ENCODE results near the gene LCMT1.
A peak's percentile ranks its signal among the peaks of the same experiment; 100 is the strongest.
"Not testable (repeated sequence)": the region's sequence is repeated elsewhere in the genome, so short reads cannot be mapped to it uniquely, and the experiment has no call there.

LCMT1 gene

DNA sequence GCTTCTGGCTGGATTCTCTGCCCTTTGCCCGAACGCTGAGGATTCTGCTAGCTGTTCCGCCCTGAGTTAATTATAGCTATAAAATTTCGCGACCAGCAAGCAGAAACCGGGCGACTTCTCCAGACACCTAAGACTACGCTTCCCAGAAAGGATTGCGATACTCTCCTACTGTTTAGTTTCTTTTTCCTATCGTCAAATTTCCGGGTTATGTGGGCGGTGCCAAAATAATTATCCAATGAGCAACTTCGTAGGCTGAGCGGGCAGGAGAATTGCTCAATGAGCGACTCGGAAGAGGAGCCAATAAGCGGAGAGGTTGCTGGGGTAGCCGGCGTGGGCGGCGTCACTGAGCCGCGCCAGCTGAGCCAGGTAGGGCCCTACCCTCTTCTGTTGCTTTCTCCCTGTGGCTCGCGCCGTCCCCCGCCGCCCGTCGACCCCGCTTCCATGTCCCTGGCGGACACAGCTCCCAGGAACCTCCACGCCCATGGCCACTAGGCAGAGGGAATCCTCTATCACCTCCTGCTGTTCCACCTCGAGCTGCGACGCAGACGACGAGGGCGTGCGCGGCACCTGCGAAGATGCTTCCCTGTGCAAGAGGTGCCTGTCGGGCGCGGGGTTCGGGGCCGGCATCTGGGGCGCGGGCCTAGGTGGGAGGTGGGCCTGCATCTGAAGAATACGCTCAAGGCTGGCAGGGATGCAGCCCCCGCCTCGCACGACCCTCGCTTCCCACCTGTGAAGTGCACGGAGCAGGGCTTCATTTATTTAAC lies at the start of gene LCMT1:
LCMT1 (plus strand) TSS at position 340 of the 764 bp plus-strand sequence; CDS start at position 482, 142 bp downstream.
- Histone ChIP-seq H3K36me3 (ENCODE audit: control insufficient read depth, insufficient read depth, low read length) (no peaks in the 10 kb centered on the region), H3K9ac (ENCODE audit: low read depth, low read length) (peak within 1 kb of the TSS; percentile 82), H3K4me1 (ENCODE audit: control insufficient read depth, insufficient read depth, low read length) (no peaks in the 10 kb centered on the region), H3K27me3 (ENCODE audit: control insufficient read depth, insufficient read depth, low read length) (no peaks in the 10 kb centered on the region), H3K4me3 (ENCODE audit: low read depth, low read length) (peak within 1 kb of the TSS; percentile 87), H3K9me3 (ENCODE audit: control insufficient read depth, insufficient read depth, low read length) (no peaks in the 10 kb centered on the region)

DNA sequence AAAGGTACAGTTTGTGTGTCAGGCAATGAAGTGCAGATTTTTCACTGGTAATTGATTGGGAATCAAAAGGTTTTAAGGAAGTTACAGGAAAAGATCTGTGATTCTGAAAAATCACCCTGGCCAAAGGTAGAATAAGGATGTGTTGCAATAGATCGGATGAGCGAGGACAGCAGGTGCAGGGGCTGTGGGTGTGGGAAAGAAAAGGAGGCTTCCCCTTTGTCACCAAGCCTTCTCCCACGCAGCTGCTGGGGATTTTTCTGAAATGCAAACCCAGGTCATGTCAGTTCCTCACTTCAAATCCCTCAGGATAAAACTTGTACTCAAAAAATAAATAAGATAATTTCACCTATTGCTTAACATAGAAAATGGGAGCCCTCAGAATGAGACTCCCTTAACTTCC lies 48.4 kb upstream of the LCMT1 start:
- H3K9ac ChIP-seq (ENCODE audit: low read depth, low read length), result no peak overlapping the region
- no peaks in the 10 kb centered on the region for H3K36me3 ChIP-seq (ENCODE audit: control insufficient read depth, insufficient read depth, low read length)
- no peak overlapping the region for H3K4me3 ChIP-seq (ENCODE audit: low read depth, low read length)
- H3K4me1 ChIP-seq (ENCODE audit: control insufficient read depth, insufficient read depth, low read length), result peaks cover 7% of the 10 kb centered on the region
- no peaks in the 10 kb centered on the region for H3K9me3 ChIP-seq (ENCODE audit: control insufficient read depth, insufficient read depth, low read length)
- H3K27me3 ChIP-seq (ENCODE audit: control insufficient read depth, insufficient read depth, low read length), result peaks cover 11% of the 10 kb centered on the region

DNA sequence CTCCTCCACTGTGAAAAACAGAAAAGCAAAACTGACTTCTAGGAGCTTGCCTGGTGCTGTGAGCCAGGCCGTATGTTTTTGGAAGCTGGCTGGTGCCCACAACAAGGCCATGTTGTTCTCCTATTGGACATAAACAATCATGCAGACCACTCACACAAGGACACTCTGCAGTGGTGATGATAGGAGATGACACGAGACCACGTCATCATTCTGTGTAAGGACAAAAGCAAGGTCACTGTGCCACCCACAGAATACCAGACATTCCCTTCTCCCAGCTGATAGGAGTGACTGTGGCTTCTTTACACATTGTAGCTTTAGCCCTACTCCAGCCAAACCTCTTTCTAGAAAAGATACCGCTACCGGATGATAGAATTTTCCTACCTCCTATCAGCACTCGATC lies 47.7 kb upstream of the LCMT1 start:
- Histone ChIP-seq H3K4me3 (ENCODE audit: low read depth, low read length) (no peak overlapping the region), H3K9me3 (ENCODE audit: control insufficient read depth, insufficient read depth, low read length) (no peaks in the 10 kb centered on the region), H3K36me3 (ENCODE audit: control insufficient read depth, insufficient read depth, low read length) (no peaks in the 10 kb centered on the region), H3K27me3 (ENCODE audit: control insufficient read depth, insufficient read depth, low read length) (peaks cover 16% of the 10 kb centered on the region), H3K9ac (ENCODE audit: low read depth, low read length) (no peak overlapping the region), H3K4me1 (ENCODE audit: control insufficient read depth, insufficient read depth, low read length) (peaks cover 7% of the 10 kb centered on the region)

DNA sequence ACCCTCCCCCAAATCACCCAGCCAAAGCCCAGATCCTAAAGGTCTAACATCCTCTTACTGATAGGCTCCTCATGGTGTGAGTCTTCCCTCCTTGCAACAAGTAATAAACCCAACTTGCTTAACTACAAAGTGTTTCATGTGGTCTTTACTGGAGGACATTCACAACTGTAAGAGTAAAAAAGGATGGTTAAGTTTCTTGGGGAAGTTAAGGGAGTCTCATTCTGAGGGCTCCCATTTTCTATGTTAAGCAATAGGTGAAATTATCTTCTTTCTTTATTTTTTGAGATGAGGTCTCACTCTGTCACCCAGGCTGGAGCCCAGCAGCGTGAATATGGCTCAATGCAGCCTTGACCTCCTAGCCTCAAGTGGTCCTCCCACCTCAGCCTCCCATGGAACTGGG lies 47.3 kb upstream of the LCMT1 start:
- H3K27me3 ChIP-seq (ENCODE audit: control insufficient read depth, insufficient read depth, low read length), result peaks cover 18% of the 10 kb centered on the region
- H3K36me3 ChIP-seq (ENCODE audit: control insufficient read depth, insufficient read depth, low read length); H3K9me3 ChIP-seq (ENCODE audit: control insufficient read depth, insufficient read depth, low read length); H3K4me1 ChIP-seq (ENCODE audit: control insufficient read depth, insufficient read depth, low read length); H3K4me3 ChIP-seq (ENCODE audit: low read depth, low read length); H3K9ac ChIP-seq (ENCODE audit: low read depth, low read length): not testable (repeated sequence)

DNA sequence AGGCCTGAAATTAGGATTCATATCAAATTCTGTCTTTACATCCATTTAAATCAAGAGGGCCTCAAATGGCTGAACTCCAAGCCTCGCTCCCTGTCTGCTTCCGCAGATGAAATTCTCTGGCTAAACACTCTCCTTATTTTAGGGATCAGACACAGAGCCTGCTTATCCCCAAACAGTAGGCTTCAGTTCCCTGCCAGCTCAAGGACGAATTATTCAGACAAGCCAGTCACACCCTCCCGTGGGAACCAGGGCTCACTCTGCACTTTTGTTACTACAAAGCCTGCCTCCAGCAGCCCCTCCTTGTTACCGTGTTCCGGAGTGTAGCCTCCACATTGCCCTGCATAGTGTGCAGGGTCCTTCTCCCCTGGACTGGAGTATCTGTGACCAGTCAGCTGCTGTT lies 46.6 kb upstream of the LCMT1 start:
- H3K27me3 ChIP-seq (ENCODE audit: control insufficient read depth, insufficient read depth, low read length), result peaks cover 18% of the 10 kb centered on the region
- no peak overlapping the region for H3K9ac ChIP-seq (ENCODE audit: low read depth, low read length)
- H3K9me3 ChIP-seq (ENCODE audit: control insufficient read depth, insufficient read depth, low read length), result no peaks in the 10 kb centered on the region
- H3K36me3 ChIP-seq (ENCODE audit: control insufficient read depth, insufficient read depth, low read length), result no peaks in the 10 kb centered on the region
- peaks cover 7% of the 10 kb centered on the region for H3K4me1 ChIP-seq (ENCODE audit: control insufficient read depth, insufficient read depth, low read length)
- no peak overlapping the region for H3K4me3 ChIP-seq (ENCODE audit: low read depth, low read length)

DNA sequence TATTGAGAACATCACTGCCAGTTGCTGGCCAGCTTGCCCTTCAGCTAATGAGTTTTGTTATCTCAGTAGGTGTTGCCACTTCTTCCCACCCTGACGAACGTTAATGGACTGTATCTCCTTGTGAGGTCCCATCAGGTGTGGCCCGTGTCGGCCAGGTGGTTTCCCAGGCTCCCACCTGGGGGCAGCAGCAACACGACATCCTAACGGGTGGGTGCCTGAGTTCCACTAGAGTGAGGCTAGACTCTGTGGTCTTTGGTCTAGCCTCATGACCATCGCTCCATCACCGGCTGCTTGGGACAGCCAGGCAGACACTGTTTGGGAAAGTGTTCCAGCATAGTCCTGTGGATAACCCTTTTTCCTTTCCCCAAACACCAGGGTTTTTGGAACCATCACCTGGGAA lies 45.6 kb upstream of the LCMT1 start:
- H3K9ac ChIP-seq (ENCODE audit: low read depth, low read length), result no peak overlapping the region
- peak overlapping the region; percentile 43 for H3K4me3 ChIP-seq (ENCODE audit: low read depth, low read length)
- peaks cover 18% of the 10 kb centered on the region for H3K27me3 ChIP-seq (ENCODE audit: control insufficient read depth, insufficient read depth, low read length)
- no peaks in the 10 kb centered on the region for H3K36me3 ChIP-seq (ENCODE audit: control insufficient read depth, insufficient read depth, low read length)
- H3K9me3 ChIP-seq (ENCODE audit: control insufficient read depth, insufficient read depth, low read length), result no peaks in the 10 kb centered on the region
- H3K4me1 ChIP-seq (ENCODE audit: control insufficient read depth, insufficient read depth, low read length), result peaks cover 7% of the 10 kb centered on the region

DNA sequence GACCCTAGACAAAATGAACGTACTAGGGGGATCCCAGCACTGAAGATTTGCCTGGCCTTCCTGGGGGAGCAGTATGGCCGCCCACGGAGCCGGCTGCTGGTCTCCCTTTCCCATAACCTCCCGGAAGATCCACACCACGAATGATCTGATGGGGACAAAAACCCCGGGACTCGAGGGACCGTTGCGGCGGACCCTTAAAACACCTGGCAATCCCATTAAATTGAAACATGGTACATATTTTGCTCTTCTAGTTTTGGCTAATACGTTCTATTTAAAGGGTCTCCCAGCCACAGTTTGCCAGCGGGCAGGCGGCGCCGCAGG lies 45.2 kb upstream of the LCMT1 start:
- H3K27me3 ChIP-seq (ENCODE audit: control insufficient read depth, insufficient read depth, low read length), result peaks cover 18% of the 10 kb centered on the region
- peak overlapping the region; percentile 43 for H3K4me3 ChIP-seq (ENCODE audit: low read depth, low read length)
- no peaks in the 10 kb centered on the region for H3K36me3 ChIP-seq (ENCODE audit: control insufficient read depth, insufficient read depth, low read length)
- peaks cover 7% of the 10 kb centered on the region for H3K4me1 ChIP-seq (ENCODE audit: control insufficient read depth, insufficient read depth, low read length)
- H3K9me3 ChIP-seq (ENCODE audit: control insufficient read depth, insufficient read depth, low read length), result no peaks in the 10 kb centered on the region
- H3K9ac ChIP-seq (ENCODE audit: low read depth, low read length), result no peak overlapping the region

DNA sequence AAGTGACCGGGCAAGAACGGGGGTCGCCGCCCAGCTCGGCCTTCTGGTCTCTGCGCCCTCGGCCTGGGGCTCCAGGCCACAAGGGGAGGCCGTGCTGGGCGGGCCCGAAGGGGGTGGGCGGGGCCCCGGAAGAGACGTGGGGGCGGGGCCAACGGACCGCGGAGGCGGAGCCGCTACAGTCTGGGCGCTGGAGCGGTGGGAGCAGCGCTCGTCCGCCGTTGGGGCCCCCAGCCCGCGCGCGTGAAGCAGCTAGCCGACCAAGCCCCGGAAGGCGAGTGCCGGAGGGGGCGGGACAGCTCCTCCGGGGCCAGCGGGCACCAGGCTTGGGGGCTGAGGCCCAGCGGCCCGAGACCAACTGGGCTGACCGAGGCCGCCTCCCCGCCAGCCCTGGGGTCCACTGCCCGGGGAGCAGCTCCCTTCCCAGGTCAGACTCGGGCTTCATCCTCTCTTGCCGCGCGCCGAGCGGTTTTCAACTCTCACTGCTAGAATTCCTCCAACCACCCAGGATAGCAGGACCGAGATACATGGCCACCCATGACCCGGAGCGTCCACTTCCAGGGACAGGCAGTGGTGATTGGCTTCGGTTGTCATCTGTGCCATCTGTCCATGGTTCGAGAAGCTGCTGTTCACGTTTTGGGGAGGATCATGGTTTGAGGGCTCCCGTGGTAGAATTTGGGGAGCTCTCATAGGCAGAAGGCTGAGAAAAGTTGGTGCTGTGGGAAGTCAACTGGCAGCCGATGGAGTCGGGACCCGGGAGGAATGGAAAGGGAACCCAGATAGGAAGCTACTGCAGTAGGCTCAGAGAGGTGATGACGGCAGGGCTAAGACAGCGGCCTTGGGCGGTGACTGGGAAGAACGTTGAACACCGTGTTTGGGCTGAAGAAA lies 44.6 kb upstream of the LCMT1 start:
- peak overlapping the region; percentile 93 for H3K4me3 ChIP-seq (ENCODE audit: low read depth, low read length)
- H3K36me3 ChIP-seq (ENCODE audit: control insufficient read depth, insufficient read depth, low read length), result no peaks in the 10 kb centered on the region
- H3K9me3 ChIP-seq (ENCODE audit: control insufficient read depth, insufficient read depth, low read length), result no peaks in the 10 kb centered on the region
- H3K9ac ChIP-seq (ENCODE audit: low read depth, low read length), result peak overlapping the region; percentile 73
- peaks cover 18% of the 10 kb centered on the region for H3K27me3 ChIP-seq (ENCODE audit: control insufficient read depth, insufficient read depth, low read length)
- peaks cover 7% of the 10 kb centered on the region for H3K4me1 ChIP-seq (ENCODE audit: control insufficient read depth, insufficient read depth, low read length)

DNA sequence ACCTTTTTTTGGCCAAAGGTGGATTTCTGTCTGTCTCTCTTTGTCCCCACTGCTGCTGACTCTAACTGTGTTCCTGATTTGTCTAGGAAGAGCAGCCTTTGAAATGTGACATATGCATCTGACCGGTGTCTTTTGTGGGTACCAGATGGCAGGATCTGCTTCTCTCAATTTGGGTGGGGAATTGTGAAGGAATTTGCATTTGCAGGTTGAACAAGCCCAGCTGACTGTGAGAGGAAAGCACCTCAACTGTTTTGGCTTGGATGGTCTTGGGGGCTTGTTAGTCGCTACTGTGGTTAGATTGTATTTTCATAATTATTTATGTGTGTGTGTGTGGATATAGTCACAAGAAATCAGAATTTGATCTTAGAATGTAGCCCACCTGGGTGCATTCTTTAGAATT lies 37.7 kb upstream of the LCMT1 start:
- no peak overlapping the region for H3K4me3 ChIP-seq (ENCODE audit: low read depth, low read length)
- no peaks in the 10 kb centered on the region for H3K9me3 ChIP-seq (ENCODE audit: control insufficient read depth, insufficient read depth, low read length)
- no peak overlapping the region for H3K9ac ChIP-seq (ENCODE audit: low read depth, low read length)
- peaks cover 3% of the 10 kb centered on the region for H3K27me3 ChIP-seq (ENCODE audit: control insufficient read depth, insufficient read depth, low read length)
- H3K4me1 ChIP-seq (ENCODE audit: control insufficient read depth, insufficient read depth, low read length), result no peaks in the 10 kb centered on the region
- H3K36me3 ChIP-seq (ENCODE audit: control insufficient read depth, insufficient read depth, low read length), result no peaks in the 10 kb centered on the region

DNA sequence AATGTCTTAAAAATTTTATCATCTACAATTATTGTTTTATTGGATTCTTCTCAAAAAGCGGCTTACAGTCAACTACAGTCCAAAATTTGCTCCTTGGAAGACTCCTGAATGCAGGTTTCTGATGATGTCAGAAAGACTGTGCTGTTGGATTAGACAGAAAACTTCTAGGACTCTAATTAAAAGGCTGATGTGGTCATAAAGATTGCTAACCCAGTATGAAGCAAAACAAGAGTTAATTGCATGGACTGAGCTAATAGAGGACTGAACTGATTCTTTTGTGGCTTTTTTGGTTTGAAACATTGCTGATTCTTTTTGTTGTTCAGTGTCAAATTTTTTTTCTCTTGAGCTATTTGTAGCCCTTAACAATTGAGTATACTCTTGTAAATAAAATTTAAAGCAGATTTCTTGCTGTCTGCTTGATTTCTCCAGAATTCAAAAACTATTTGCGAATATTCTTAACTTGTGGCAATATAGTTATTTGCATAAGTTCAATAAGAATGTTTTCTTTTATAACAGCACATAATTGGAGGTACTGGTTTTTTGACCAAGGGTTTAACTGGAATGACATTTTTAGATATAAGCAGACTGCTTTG lies 33.1 kb upstream of the LCMT1 start:
- no peaks in the 10 kb centered on the region for H3K27me3 ChIP-seq (ENCODE audit: control insufficient read depth, insufficient read depth, low read length)
- no peaks in the 10 kb centered on the region for H3K36me3 ChIP-seq (ENCODE audit: control insufficient read depth, insufficient read depth, low read length)
- H3K4me1 ChIP-seq (ENCODE audit: control insufficient read depth, insufficient read depth, low read length), result no peaks in the 10 kb centered on the region
- H3K4me3 ChIP-seq (ENCODE audit: low read depth, low read length), result no peak overlapping the region
- H3K9me3 ChIP-seq (ENCODE audit: control insufficient read depth, insufficient read depth, low read length), result no peaks in the 10 kb centered on the region
- no peak overlapping the region for H3K9ac ChIP-seq (ENCODE audit: low read depth, low read length)

DNA sequence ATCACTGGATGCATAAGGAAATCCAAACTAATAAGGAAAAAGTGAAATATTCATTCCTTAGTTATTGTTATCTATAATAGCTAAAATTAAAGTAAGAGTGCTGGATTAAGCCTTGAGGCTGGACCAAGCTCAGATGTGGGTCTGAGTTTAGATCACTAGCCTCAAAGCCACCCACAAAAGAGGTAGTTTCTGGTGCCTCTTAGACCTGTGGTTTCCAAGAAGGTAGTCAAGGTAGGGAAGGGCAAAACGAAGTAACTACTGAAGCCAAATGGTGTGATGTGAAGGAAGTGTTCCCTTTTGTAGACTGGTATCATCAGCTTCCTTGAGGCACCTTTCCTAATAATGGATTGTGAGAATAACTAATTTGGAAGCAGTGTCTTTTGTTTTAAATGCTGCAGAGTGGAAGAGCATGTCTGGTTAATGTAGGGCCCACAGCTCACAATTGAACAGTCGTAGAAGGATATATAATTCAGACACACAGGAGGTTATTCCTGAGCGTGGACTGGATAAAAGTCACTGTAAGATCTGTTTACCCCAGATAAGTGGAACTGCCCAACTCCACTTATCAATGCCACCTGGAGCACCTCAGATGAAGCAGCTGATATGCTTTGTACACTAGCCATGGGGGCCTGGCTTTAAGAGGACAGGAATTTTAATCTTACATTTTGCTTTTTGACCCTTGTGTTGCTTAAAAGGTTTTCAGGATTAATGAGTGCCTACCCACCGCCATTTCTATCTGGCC lies 31.7 kb upstream of the LCMT1 start:
- Histone ChIP-seq H3K4me3 (ENCODE audit: low read depth, low read length) (no peak overlapping the region), H3K4me1 (ENCODE audit: control insufficient read depth, insufficient read depth, low read length) (no peaks in the 10 kb centered on the region), H3K36me3 (ENCODE audit: control insufficient read depth, insufficient read depth, low read length) (no peaks in the 10 kb centered on the region), H3K9ac (ENCODE audit: low read depth, low read length) (no peak overlapping the region), H3K27me3 (ENCODE audit: control insufficient read depth, insufficient read depth, low read length) (no peaks in the 10 kb centered on the region), H3K9me3 (ENCODE audit: control insufficient read depth, insufficient read depth, low read length) (no peaks in the 10 kb centered on the region)

All from iPS-15b (cell line).